NCI-H2029 treated with DMSO at 0.1 percent for 48 hours (cell line): ENCODE results near the gene SPOCK1.

Experiments used
- DNase-seq: peaks from one replicate; lab custom pipeline; 2025; lab: John Stamatoyannopoulos, UW

The SPOCK1 gene

GRCh38 chr5:137441476-137441875 lies 57.6 kb downstream of the SPOCK1 start:
- DNase-seq = no peak

- DNase-seq = no peak
These were observed 58.3 kb downstream of the SPOCK1 start for GRCh38 chr5:137440795-137441194.

DNA sequence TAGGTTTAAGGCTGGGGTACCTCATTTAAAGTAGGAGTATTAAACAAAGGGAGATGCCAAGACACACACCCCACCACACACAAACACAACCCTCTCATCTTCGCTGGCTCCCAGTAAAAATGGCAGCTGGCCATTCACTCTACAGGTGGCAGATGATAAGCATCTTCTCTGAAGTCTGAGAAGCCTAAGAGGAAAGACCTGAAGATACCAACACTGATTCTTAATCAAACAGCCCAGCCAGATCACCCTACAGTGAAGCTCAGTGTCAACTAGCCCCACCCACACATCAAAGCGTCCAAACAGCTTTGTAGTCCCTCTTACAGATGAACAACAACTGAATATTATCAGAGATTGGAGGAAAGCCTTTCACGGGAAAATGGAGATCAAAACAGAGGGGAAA lies 59.5 kb downstream of the SPOCK1 start:
- no peak for DNase-seq

GRCh38 chr5:137438932-137439331 lies 60.2 kb downstream of the SPOCK1 start:
- no peak for DNase-seq

GRCh38 chr5:137437774-137438173 lies 61.4 kb downstream of the SPOCK1 start:
- DNase-seq = no peak

GRCh38 chr5:137433539-137433938 lies 65.6 kb downstream of the SPOCK1 start:
- DNase-seq = no peak

DNA sequence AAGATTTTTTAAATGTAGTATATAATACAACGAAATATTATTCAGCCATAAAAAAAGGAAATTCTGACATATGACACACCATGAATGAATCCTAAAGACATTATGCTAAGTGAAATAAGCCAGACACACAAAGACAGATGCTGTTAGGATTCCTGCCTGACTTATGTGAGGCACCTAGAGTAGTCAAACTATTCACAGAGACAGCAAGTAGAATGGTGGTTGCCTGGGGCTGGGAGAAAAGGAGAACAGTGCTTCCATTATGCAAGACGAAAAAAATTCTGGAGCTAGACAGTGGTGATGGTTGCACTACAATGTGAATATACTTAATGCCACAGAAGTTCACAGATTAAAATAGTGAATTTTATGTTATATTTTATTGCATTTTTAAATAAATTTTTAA lies 66.8 kb downstream of the SPOCK1 start:
- DNase-seq = no peak

DNA sequence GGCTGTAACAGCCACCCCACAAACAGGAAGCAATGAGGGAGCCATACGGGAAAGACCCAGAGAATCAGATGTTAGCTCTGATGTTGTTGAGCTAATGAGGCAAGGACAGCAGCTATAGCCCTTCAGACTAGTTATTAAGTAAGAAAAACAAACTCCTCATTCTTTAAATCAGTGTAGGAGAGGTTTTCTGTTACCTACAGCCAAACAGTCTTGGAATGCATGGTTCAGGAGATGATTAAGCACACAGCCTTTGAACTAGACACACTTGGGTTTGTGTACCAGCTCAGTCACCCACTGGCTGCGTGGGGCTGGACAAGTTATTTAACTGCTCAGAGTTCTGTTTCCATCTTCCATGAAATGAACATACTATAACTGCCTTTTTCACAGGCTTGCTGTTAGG lies 68.1 kb downstream of the SPOCK1 start:
- DNase-seq = no peak

DNA sequence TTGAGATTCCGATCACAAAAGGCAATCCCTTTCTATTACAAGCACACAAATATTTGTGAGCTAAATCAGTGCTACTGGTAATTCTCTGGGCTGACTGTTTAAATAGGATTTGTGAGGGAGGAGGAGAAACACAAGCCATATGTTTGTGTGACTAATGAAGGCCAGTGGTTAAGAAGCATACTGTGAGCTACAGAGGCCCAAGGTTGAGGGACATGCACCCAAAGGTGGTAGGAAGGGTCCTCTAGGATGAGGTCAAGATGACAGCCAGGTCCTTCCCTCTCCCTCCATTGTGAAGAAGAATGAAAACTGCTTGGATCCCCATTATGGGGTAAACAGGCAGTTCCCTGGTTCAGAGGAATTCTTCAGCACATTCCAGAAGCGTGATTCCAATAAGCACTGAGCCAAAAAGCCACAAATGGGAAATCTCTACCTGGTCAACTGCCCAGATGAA lies 83.9 kb downstream of the SPOCK1 start:
- no peak for DNase-seq

DNA sequence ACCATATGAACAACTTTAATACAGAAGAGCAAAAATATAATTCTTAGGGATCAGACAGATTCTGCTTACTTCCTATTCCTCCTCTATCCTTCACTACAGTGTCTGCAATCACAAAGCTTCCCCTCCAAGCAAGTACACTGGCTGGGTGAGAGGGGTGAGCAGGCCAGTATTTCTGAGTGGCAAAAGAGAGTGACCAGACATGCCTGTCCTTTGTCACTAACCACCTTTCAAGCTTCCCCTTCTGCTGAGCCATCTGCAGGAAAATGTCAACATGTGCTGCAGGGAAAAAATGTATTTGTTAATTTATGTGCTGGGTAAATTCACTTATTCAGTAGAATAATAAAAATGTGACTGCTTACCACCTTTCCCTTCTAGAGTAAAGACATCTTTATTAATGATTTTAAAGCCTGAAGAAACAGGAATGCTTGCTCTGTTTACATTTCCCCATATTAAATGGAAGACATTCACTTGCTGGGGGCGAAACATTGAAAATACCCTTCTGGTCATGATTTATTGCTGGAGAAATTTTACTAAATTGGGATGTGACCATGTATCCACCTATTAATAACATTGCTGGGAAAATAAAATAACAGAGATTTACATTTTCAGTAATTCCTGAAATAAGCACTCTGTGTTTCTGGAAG lies 84.9 kb downstream of the SPOCK1 start:
- DNase-seq = no peak

- no peak for DNase-seq
These were observed 87.0 kb downstream of the SPOCK1 start for GRCh38 chr5:137412136-137412535.

DNA sequence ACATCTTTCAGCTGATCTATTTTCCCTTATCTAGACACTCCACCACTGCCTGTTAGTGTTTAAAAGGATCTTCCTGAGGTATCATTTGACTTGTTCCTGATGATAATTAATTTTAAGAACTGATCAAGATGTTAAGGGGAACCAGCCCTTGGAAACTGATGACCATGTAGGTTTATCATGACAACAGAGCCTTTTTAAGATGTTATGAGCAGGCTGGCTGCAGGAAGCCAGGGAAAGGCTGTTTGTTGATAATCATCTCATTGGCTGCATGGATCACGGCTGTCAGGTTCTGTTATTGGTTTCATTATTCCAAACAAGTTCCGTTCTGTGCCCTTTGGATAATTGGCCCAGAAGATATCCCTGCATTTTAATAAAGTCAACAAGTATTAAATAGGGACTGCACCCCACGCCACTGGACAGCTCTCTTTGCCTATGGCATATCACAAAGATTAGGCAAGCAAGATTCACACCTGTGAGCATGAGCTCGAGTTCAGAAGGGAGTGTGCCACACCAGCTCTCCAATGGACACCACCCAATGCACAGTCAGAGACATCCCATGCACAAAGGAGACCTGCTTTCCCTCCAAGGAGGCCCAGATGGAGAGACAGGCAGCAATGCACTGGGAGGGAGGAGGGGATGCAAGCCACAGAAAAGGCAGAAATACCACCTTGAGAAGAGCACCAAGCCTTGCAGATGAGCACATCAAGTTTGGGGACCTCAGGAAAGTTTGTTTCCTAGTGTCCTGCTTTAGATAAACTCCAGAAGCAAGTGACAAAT lies 88.7 kb downstream of the SPOCK1 start:
- no peak for DNase-seq

DNA sequence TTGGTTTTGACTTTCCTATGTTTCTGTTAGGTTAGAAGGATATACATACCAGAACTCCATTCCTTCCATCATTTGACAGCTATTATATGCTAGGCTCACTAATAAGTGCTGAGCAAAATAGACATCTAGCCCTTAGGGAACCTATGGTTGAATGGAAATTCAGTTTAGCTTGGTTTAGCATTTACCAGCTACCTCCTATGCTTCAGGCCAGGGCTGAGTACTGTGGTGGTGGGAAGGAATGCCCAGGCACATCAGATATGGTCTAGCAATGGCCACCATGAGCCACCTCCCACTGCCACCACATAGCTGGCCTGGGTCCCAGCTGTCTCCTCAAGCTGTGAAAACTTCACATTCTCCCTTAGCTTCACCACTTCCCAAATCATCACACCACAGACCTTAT lies 89.4 kb downstream of the SPOCK1 start:
- DNase-seq = no peak

DNA sequence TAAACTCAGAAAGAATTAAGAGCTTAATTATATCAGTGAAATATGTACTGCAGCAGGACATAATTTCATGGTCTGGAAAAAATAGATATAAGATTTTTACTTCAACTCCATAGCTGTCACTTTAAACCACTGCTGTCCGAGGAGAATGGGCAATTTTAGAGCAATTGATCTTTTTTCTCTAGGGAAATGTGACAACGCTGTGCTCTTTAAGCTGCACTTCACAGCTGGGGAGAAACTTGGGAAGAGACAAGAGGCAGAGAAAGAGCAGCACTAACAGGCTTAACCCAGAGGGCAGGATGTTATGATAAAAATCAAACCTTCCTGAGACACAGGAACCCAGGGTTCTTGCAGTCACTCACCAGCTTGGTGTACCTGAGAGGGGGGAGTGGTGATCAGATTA lies 92.0 kb downstream of the SPOCK1 start:
- DNase-seq = no peak

GRCh38 chr5:137405393-137405792 lies 93.7 kb downstream of the SPOCK1 start:
- DNase-seq = no peak

DNA sequence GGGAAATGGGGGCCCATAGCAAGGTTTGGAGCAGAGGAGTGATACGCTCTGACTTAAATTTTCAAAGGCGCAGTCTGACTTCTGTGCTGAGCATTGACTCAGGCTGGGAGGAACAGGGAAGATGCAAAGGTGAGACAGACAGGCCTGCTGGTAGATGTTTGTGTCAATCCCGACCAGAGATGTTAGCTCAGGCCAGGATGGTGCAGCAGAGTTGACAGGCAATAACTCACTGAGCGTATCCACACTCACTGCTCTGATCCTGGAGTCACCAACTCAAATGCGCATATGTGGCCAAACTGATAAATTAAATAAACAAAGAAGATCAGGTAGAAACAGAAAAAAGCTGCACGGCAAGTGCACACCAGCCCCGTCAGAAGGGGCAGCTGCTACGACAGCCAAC lies 95.3 kb downstream of the SPOCK1 start:
- DNase-seq = no peak

GRCh38 chr5:137402436-137403187 lies 96.5 kb downstream of the SPOCK1 start:
- no peak for DNase-seq

DNA sequence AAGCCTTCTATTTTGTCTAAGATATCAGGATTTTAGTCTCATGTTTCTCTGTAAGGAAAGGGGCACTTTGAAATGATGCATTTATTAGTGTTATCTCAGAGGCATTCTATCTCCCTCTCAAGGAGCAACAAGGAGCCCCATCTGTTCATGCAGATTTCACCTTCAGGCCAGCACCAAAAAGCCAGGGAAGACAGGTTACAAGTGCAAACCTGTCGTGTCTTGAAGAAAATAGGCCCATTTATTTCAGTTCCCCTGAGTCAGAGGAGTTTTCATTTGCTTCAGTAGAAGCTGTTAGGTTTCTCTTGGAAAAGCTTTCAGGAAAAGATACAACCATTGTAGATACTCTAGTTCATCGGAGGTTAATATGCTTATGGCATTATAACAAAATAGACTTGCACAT lies 97.2 kb downstream of the SPOCK1 start:
- DNase-seq = no peak

DNA sequence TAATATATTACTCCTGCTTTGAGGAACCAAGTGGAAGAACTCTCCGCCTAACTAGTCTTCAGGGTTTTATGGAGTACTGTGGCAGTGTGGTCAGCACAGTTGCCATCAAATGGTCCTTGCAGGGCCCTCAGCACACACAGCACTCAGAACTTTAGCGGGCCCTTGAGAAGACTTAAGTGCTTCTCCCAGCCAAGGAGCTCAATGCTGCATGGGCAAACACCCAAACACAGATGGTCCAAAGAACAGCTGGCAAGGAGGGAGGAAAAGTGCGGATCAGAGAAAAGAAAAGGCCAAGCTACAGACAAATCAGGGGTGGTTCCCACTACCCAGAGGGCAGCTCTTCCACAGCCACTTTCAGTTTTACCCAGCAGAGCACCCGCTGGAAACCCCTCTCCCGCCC lies 98.6 kb downstream of the SPOCK1 start:
- DNase-seq = no peak

- DNase-seq = no peak
These were observed 99.2 kb downstream of the SPOCK1 start for GRCh38 chr5:137399911-137400310.

GRCh38 chr5:137398751-137399150 lies 100.4 kb downstream of the SPOCK1 start:
- DNase-seq = no peak

DNA sequence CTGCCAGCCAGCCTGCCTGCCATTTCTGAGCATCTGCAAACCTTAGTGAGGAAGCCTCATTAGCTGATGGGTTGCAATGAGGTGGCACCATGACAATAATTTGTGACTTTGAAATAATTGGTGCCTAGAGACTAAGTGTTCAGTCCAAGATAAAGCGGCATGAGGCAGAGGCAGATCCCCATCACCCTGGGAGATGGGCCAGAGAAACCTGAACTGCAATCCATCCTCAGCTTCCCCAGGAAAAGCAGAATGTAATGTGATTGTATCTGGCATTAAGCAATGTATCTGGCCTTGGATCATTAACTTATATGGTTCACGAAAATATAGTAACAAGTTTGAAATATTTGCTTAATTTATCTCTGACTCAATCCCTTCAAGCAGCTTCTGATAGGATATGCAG lies 101.0 kb downstream of the SPOCK1 start:
- DNase-seq = no peak
